Activated CD8-positive, alpha-beta memory T cell treated with anti-CD3 and anti-CD28 coated beads, Interleukin-2, amount 50 U/mL, for 1 hour (primary cell): ENCODE data around the gene TUBG2.
"Not testable (repeated sequence)": the region's sequence is repeated elsewhere in the genome, so short reads cannot be mapped to it uniquely, and the experiment has no call there.

Experiments used
- DNase-seq: peaks from one replicate; pipeline ENCODE4 v3.0.0-alpha.2; 2020; ENCODE audit errors: extremely low read depth

TUBG2 gene

GRCh38 chr17:42653179-42654124 is 5.6 kb upstream of the TUBG2 start:
- DNase-seq: no peak

- DNase-seq: no peak
These were observed 3.6 kb upstream of the TUBG2 start for GRCh38 chr17:42655528-42655927.

GRCh38 chr17:42657824-42658588 is 1.1 kb upstream of the TUBG2 start:
- no peak for DNase-seq

GRCh38 chr17:42659932-42660274 is 819 bp downstream of the TUBG2 start:
- DNase-seq: not testable (repeated sequence)

- no peak for DNase-seq
These were observed 1.7 kb downstream of the TUBG2 start for GRCh38 chr17:42660692-42661345.

- no peak for DNase-seq
These were observed 6.5 kb downstream of the TUBG2 start for GRCh38 chr17:42665581-42666001.

- DNase-seq: not testable (repeated sequence)
These were observed 7.0 kb downstream of the TUBG2 start for GRCh38 chr17:42666126-42666525.

GRCh38 chr17:42667088-42667951 is 8.2 kb downstream of the TUBG2 start:
- no peak for DNase-seq

- DNase-seq: no peak
These were observed 10.6 kb downstream of the TUBG2 start for GRCh38 chr17:42669705-42669976.

- no peak for DNase-seq
These were observed 11.1 kb downstream of the TUBG2 start for GRCh38 chr17:42669977-42670788.

GRCh38 chr17:42670789-42671657 is 11.9 kb downstream of the TUBG2 start:
- no peak for DNase-seq

- DNase-seq: no peak
These were observed 13.0 kb downstream of the TUBG2 start for GRCh38 chr17:42672038-42672437.

GRCh38 chr17:42673266-42673884 is 14.3 kb downstream of the TUBG2 start:
- no peak for DNase-seq

- no peak for DNase-seq
These were observed 15.0 kb downstream of the TUBG2 start for GRCh38 chr17:42673885-42674754.

GRCh38 chr17:42674755-42675347 is 15.8 kb downstream of the TUBG2 start:
- DNase-seq: no peak

GRCh38 chr17:42675348-42675964 is 16.4 kb downstream of the TUBG2 start:
- DNase-seq: no peak

GRCh38 chr17:42675965-42676423 is 16.9 kb downstream of the TUBG2 start:
- no peak for DNase-seq
